SU-DHL-6 (cell line): Measurements from ENCODE around the gene ATP2B2.

Source experiments
- H2AFZ ChIP-seq: fragments of 200-600 bp; sonication (generic); 2 replicates; pipeline ENCODE4 v1.6.1; 2014; ENCODE audit warnings: low read depth, mild to moderate bottlenecking, moderate library complexity, mixed read lengths, antibody characterized with exemption, low read length; ENCODE audit not compliant: severe bottlenecking
- H3F3A ChIP-seq: fragments of 200-600 bp; shearing (Covaris generic); 2 replicates; pipeline ENCODE4 v1.6.0; 2016; ENCODE audit warnings: antibody characterized with exemption, mild to moderate bottlenecking; ENCODE audit not compliant: insufficient read depth
- H3K27ac ChIP-seq: fragments of 200-600 bp; sonication (generic); 2 replicates; pipeline ENCODE4 v1.5.1; 2016; ENCODE audit warnings: low read depth, mild to moderate bottlenecking, low read length, moderate library complexity, mixed read lengths
- H3K27me3 ChIP-seq: fragments of 200-600 bp; sonication (generic), shearing (Covaris generic); 2 replicates; pipeline ENCODE4 v1.6.0; 2014; ENCODE audit warnings: mild to moderate bottlenecking, low read length
- H3K36me3 ChIP-seq: fragments of 200-600 bp; sonication (generic); 2 replicates; pipeline ENCODE4 v1.6.1; 2014; ENCODE audit warnings: mild to moderate bottlenecking, low read length, mixed read lengths
- H3K4me2 ChIP-seq: fragments of 300-600, 200-600 bp; shearing (Covaris generic), sonication (generic); 2 replicates; pipeline ENCODE4 v1.6.0; 2014; ENCODE audit warnings: low read length, low read depth, mild to moderate bottlenecking; ENCODE audit not compliant: poor library complexity, severe bottlenecking
- H3K4me3 ChIP-seq: fragments of 200-600 bp; sonication (generic); 2 replicates; pipeline ENCODE4 v1.5.1; 2014; ENCODE audit warnings: antibody characterized with exemption, low read length, mild to moderate bottlenecking, mixed read lengths; ENCODE audit not compliant: insufficient read depth, poor library complexity, severe bottlenecking
- H3K79me2 ChIP-seq: fragments of 200-600 bp; sonication (generic); 2 replicates; pipeline ENCODE4 v1.6.1; 2014; ENCODE audit warnings: mild to moderate bottlenecking, low read length, moderate library complexity; ENCODE audit not compliant: insufficient read depth
- H3K9ac ChIP-seq: fragments of 200-600 bp; sonication (generic); 2 replicates; pipeline ENCODE4 v1.7.0; 2014; ENCODE audit warnings: mild to moderate bottlenecking, low read length
- H3K9me2 ChIP-seq: fragments of 200-600 bp; sonication (generic); replicated peaks from 2 replicates; pipeline ENCODE4 v1.6.1; 2014; ENCODE audit warnings: low read length; ENCODE audit not compliant: insufficient read depth
- H3K9me3 ChIP-seq: fragments of 200-600 bp; sonication (generic); 2 replicates; pipeline ENCODE4 v1.6.1; 2014; ENCODE audit warnings: low read length, mixed read lengths; ENCODE audit not compliant: insufficient read depth
- H4K20me1 ChIP-seq: fragments of 200-600 bp; sonication (generic); 2 replicates; pipeline ENCODE4 v1.6.1; 2014; ENCODE audit warnings: low read depth, mild to moderate bottlenecking, antibody characterized with exemption, low read length, moderate library complexity, mixed read lengths
- EZH2phosphoT487 ChIP-seq: fragments of 200-600 bp; sonication (generic), shearing (Covaris generic); conservative IDR thresholded peaks from 2 replicates; pipeline ENCODE4 v1.6.1; 2018; ENCODE audit warnings: mild to moderate bottlenecking, antibody characterized with exemption, low read length, moderate library complexity, mixed read lengths
- TF ChIP-seq, protein P1 (sequence below): fragments of 200-600 bp; sonication (generic); IDR thresholded peaks from one replicate; pipeline ENCODE4 v1.5.1; 2017; ENCODE audit warnings: antibody characterized with exemption, mild to moderate bottlenecking, low read length, moderate library complexity; ENCODE audit not compliant: insufficient read depth, poor library complexity, severe bottlenecking

The ATP2B2 gene

DNA sequence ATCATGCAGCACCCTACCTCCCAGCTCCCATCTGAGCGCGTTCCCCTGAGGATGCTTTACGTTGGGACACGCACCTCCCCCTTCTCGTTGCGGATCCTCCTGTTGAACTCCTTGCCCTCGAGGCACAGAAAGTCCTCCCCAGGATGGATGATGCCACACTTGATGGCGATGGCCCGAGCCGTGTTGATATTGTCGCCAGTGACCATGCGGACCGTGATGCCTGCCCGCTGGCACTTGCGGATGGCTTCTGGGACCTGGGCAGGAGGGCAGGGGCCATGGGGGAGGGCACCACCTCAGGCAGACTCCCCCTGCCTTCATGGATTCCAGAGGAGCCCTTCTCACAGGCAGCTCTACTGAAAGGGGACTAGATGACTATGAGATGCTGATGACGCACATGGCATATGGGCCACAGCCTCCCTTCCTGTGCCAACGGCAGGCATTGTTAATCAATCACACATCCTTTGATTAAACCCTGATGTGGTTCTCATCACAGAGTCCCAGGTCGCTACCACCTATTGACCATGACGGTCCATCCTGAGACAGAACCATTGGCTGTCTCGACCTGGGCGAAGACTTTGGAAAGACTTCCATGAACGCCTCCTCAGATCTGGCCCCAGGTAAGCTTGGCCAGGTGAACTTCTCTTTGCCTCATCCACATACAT, 154.9 kb downstream of the ATP2B2 start:
- Histone ChIP-seq H2AFZ (no peak overlapping the region), H3K9me2 (no peaks in the 10 kb centered on the region), H3K79me2 (no peaks in the 10 kb centered on the region), H3K27ac (no peak overlapping the region), H3K4me3 (no peak overlapping the region), H3K27me3 (no peaks in the 10 kb centered on the region), H3K9ac (no peak overlapping the region), H3K9me3 (no peaks in the 10 kb centered on the region), H4K20me1 (no peaks in the 10 kb centered on the region), H3F3A (no peaks in the 10 kb centered on the region), H3K4me2 (no peak overlapping the region), H3K36me3 (no peaks in the 10 kb centered on the region)
- TF ChIP-seq, protein P1, sequence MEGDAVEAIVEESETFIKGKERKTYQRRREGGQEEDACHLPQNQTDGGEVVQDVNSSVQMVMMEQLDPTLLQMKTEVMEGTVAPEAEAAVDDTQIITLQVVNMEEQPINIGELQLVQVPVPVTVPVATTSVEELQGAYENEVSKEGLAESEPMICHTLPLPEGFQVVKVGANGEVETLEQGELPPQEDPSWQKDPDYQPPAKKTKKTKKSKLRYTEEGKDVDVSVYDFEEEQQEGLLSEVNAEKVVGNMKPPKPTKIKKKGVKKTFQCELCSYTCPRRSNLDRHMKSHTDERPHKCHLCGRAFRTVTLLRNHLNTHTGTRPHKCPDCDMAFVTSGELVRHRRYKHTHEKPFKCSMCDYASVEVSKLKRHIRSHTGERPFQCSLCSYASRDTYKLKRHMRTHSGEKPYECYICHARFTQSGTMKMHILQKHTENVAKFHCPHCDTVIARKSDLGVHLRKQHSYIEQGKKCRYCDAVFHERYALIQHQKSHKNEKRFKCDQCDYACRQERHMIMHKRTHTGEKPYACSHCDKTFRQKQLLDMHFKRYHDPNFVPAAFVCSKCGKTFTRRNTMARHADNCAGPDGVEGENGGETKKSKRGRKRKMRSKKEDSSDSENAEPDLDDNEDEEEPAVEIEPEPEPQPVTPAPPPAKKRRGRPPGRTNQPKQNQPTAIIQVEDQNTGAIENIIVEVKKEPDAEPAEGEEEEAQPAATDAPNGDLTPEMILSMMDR: no peak
- no peak for TF ChIP-seq EZH2phosphoT487

DNA sequence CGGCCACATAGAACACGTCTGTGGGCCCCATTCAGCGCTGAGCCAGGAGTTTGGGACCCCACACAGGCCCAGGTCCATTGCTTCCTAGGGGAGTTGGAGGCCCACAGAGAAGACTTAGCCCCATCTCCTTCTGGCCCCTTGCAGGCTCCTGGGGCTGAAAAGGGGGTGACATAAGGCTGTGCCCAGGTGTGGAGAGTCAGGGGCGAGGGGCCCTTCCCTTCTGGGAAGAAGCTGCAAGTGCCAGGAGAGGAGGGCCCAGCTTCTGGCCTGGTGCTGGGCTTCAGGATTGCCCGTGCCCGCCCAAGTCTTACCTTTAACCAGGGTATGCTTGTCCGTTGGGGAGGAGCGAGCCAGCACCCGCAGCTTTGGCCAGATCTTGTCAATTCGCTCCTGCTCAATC, 155.6 kb downstream of the ATP2B2 start:
- Histone ChIP-seq H3K9me2 (no peaks in the 10 kb centered on the region), H3K27ac (no peak overlapping the region), H3K9ac (no peak overlapping the region), H3K4me2 (no peak overlapping the region), H3K4me3 (no peak overlapping the region), H3K9me3 (no peaks in the 10 kb centered on the region), H3F3A (no peaks in the 10 kb centered on the region), H2AFZ (no peak overlapping the region), H3K27me3 (no peaks in the 10 kb centered on the region), H3K79me2 (no peaks in the 10 kb centered on the region), H4K20me1 (no peaks in the 10 kb centered on the region), H3K36me3 (no peaks in the 10 kb centered on the region)
- TF ChIP-seq, protein P1: no peak
- no peak for TF ChIP-seq EZH2phosphoT487

DNA sequence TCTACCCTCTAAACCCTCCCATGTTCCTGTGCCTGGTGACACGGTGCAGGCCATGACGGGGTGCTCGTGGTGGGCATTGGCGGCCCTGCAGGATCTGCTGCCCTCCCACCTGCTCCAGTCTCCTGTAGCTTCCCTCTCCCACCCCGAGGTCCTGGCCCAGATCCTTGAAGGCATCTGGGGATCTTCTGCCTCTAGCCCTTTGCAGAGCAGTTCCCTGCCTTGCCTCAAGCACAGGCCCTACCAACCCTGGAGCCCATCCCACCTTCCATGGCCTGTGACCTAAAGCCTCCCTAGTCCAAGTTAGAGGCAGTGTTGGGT, 157.0 kb downstream of the ATP2B2 start:
- H2AFZ ChIP-seq: no peak overlapping the region
- H3K27me3 ChIP-seq: no peaks in the 10 kb centered on the region
- no peaks in the 10 kb centered on the region for H3K36me3 ChIP-seq
- H4K20me1 ChIP-seq: no peaks in the 10 kb centered on the region
- H3K9me3 ChIP-seq: no peaks in the 10 kb centered on the region
- H3K9ac ChIP-seq: no peak overlapping the region
- no peak overlapping the region for H3K27ac ChIP-seq
- H3K4me2 ChIP-seq: no peak overlapping the region
- no peaks in the 10 kb centered on the region for H3F3A ChIP-seq
- no peak overlapping the region for H3K4me3 ChIP-seq
- H3K79me2 ChIP-seq: no peaks in the 10 kb centered on the region
- H3K9me2 ChIP-seq: no peaks in the 10 kb centered on the region
- TF ChIP-seq, protein P1: no peak
- TF ChIP-seq EZH2phosphoT487: no peak
